Mesothelial cell of epicardium (in vitro differentiated cells): Measurements from ENCODE around the gene CYS1. TPM values are rescaled to one million over a fixed set of nuclear protein-coding genes. Genes with fewer than 3 reads are reported as not detected.

Source experiments
- DNase-seq, 2 experiments: peaks; one replicate each; pipeline ENCODE4 v3.0.0; 2021; ENCODE audit warnings: low spot score in 2 of 2; ENCODE audit not compliant: unreplicated experiment in 2 of 2
- H3K27ac Mint-ChIP-seq: 2 replicates; pipeline ENCODE4 v1.8.0; 2021; ENCODE audit warnings: mixed read lengths
- H3K27me3 Mint-ChIP-seq: 2 replicates; pipeline ENCODE4 v1.8.0; 2021; ENCODE audit warnings: low read depth, mixed read lengths
- H3K36me3 Mint-ChIP-seq: 2 replicates; pipeline ENCODE4 v1.8.0; 2021; ENCODE audit warnings: mixed read lengths
- H3K4me1 Mint-ChIP-seq: 2 replicates; pipeline ENCODE4 v1.8.0; 2021; ENCODE audit warnings: mixed read lengths
- H3K4me3 Mint-ChIP-seq: 2 replicates; pipeline ENCODE4 v1.8.0; 2021; ENCODE audit warnings: mild to moderate bottlenecking, moderate library complexity, mixed read lengths
- H3K9me3 Mint-ChIP-seq: 2 replicates; pipeline ENCODE4 v1.8.0; 2021; ENCODE audit warnings: mixed read lengths
- total RNA-seq: library from RNA; stranded (reverse); gene quantifications from 3 replicates; pipeline ENCODE4 v1.2.1, GENCODE V29; 2021
- TF ChIP-seq, protein P1 (sequence below): fragments of 200-600 bp; sonication (generic); IDR thresholded peaks from one replicate; pipeline ENCODE4 v1.5.0; 2021; ENCODE audit warnings: antibody characterized with exemption; ENCODE audit not compliant: unreplicated experiment

The CYS1 gene
- total RNA-seq, 1 donor from 2014 or later: 1.3 TPM

DNA sequence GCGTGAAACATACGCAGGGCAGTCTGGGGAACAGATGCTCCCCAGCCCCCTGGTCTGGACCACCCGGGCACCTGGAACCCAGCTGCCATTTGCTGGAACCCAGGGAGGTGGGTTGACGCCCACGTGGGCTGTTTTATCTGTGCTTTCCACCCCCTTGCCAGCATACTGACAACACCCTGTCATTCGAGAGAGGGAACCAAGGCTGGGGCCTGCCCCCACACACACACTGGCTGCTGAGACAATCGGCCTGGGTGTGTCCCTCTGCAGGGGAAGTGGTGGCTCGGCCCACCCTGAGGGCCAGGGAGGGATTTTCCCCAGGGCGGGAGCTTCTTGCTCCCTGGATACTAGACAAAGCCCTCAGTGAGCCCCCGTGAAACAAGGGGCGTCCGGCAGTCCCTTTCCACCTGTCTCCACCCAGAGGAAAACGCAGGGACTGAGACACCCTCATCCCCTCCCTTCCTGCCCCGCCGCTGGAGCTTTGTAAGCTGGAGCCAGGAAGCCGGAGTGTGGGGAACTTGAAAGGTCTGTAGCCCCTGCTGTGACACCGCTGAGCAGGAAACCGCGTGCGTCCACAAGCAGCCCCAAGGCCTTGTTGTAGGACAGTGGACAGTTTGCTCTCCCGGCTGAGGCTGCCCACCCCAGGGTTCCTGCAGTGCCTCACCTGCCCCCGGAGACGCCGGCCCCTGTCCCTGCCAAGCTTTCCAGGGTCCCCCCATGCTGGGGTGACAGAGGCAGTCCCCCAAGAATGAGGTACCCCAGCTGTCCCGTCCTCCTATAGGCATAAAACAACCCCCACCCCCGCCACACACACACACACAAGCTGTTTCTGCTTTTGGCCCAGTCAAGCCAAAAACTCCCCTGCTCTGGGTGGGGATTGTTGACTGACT lies 51.0 kb downstream of the CYS1 start:
- H3K4me3 Mint-ChIP-seq: no peak overlapping the region
- no peak for DNase-seq
- no peak overlapping the region for H3K27ac Mint-ChIP-seq
- H3K9me3 Mint-ChIP-seq: no peaks in the 10 kb centered on the region
- no peaks in the 10 kb centered on the region for H3K36me3 Mint-ChIP-seq
- H3K27me3 Mint-ChIP-seq: no peaks in the 10 kb centered on the region
- H3K4me1 Mint-ChIP-seq: peaks cover 11% of the 10 kb centered on the region
- TF ChIP-seq, protein P1, sequence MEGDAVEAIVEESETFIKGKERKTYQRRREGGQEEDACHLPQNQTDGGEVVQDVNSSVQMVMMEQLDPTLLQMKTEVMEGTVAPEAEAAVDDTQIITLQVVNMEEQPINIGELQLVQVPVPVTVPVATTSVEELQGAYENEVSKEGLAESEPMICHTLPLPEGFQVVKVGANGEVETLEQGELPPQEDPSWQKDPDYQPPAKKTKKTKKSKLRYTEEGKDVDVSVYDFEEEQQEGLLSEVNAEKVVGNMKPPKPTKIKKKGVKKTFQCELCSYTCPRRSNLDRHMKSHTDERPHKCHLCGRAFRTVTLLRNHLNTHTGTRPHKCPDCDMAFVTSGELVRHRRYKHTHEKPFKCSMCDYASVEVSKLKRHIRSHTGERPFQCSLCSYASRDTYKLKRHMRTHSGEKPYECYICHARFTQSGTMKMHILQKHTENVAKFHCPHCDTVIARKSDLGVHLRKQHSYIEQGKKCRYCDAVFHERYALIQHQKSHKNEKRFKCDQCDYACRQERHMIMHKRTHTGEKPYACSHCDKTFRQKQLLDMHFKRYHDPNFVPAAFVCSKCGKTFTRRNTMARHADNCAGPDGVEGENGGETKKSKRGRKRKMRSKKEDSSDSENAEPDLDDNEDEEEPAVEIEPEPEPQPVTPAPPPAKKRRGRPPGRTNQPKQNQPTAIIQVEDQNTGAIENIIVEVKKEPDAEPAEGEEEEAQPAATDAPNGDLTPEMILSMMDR: no peak

DNA sequence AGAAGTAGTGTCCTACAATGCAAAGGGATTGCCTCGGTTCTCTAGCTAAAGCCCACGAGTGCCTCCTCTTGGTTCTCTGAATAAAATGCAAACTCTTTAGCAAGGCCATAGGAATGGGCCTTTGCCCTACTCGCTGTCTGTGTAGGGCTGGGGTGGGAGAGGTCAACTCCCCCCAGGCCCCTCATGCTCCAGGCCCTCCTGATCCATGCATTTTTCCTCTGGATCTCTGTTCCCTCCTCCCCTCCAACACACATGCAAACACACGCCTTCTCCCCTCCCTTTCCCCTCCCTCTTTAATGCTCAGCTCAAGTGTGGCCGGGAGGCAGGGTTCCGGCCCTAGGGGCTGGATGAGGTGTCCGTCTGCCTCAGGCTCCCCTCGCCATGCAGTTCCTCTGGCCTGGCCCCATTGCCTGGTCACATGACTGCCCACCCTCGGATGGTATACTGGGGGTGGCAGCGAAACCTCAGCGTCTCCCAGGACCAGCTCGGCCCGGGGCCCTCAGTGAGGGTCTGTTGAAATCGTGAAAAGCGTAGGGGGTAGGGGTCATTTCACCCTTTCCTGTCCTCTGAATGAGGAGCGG lies 51.7 kb downstream of the CYS1 start:
- TF ChIP-seq, protein P1: no peak
- H3K9me3 Mint-ChIP-seq: no peaks in the 10 kb centered on the region
- H3K27ac Mint-ChIP-seq: no peak overlapping the region
- H3K27me3 Mint-ChIP-seq: no peaks in the 10 kb centered on the region
- H3K4me1 Mint-ChIP-seq: peaks cover 11% of the 10 kb centered on the region
- no peak overlapping the region for H3K4me3 Mint-ChIP-seq
- no peaks in the 10 kb centered on the region for H3K36me3 Mint-ChIP-seq
- DNase-seq: no peak

GRCh38 chr2:10027660-10028330 lies 52.4 kb downstream of the CYS1 start:
- peaks cover 11% of the 10 kb centered on the region for H3K4me1 Mint-ChIP-seq
- no peaks in the 10 kb centered on the region for H3K27me3 Mint-ChIP-seq
- no peak overlapping the region for H3K27ac Mint-ChIP-seq
- H3K9me3 Mint-ChIP-seq: no peaks in the 10 kb centered on the region
- H3K4me3 Mint-ChIP-seq: no peak overlapping the region
- TF ChIP-seq, protein P1: no peak
- H3K36me3 Mint-ChIP-seq: no peaks in the 10 kb centered on the region
- no peak for DNase-seq

GRCh38 chr2:10026940-10027569 lies 53.2 kb downstream of the CYS1 start:
- no peak overlapping the region for H3K4me3 Mint-ChIP-seq
- H3K9me3 Mint-ChIP-seq: no peaks in the 10 kb centered on the region
- peaks cover 11% of the 10 kb centered on the region for H3K4me1 Mint-ChIP-seq
- TF ChIP-seq, protein P1: no peak
- H3K36me3 Mint-ChIP-seq: no peaks in the 10 kb centered on the region
- DNase-seq: no peak
- no peak overlapping the region for H3K27ac Mint-ChIP-seq
- H3K27me3 Mint-ChIP-seq: no peaks in the 10 kb centered on the region

DNA sequence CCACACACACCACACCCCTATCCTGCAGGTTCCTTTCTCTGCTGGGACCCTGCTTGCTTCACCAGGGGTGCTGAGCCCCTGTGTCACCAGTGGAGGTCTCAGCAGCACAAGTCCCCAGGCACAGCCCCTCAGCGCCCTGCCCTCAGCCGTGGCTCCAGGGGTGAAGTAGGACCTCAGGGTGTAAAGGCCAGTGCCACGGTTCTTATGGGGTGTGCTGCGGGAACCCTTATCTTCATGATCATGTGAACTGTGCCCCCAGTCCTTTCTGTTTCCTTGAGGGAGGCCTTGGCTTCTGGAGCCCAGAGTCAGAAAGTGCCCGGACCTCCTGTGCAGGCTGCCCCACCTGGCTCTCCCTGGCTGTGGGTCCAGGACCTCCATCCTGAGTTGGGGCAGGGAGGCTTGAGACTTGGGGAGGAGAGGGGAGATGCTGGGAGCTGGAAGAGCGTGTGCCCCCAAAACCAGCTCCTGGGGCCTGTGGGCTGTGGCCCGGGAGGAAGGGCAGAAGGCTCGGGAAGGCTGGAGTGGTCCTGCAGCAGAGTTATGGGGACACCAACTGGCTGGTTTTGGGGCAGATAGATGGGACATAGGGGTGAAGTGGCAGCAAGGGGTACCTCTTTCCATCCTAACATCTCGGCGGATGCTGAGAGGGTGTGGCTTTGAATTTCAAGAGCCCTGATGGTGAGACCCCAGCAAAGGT lies 57.1 kb downstream of the CYS1 start:
- H3K27ac Mint-ChIP-seq: no peak overlapping the region
- H3K36me3 Mint-ChIP-seq: no peaks in the 10 kb centered on the region
- no peaks in the 10 kb centered on the region for H3K9me3 Mint-ChIP-seq
- TF ChIP-seq, protein P1: no peak
- H3K27me3 Mint-ChIP-seq: no peaks in the 10 kb centered on the region
- no peak for DNase-seq
- no peak overlapping the region for H3K4me3 Mint-ChIP-seq
- H3K4me1 Mint-ChIP-seq: peaks cover 1% of the 10 kb centered on the region
